Measurements from ENCODE around the gene FTO.

Gene FTO

GRCh38 chr16:53908731-53909130, 204.8 kb downstream of the FTO start:
- DNase-seq = no peak

GRCh38 chr16:53910990-53911389, 207.0 kb downstream of the FTO start:
- no peak for DNase-seq

GRCh38 chr16:53911513-53911912, 207.6 kb downstream of the FTO start:
- DNase-seq = no peak

GRCh38 chr16:53912155-53912554, 208.2 kb downstream of the FTO start:
- DNase-seq = no peak

- DNase-seq = peak; percentile 17 to 47 (median 29)
Measured at GRCh38 chr16:53913099-53913870, 209.3 kb downstream of the FTO start.

- DNase-seq = no peak
Measured at GRCh38 chr16:53913920-53914319, 210.0 kb downstream of the FTO start.

- no peak for DNase-seq
Measured at GRCh38 chr16:53914736-53915135, 210.8 kb downstream of the FTO start.

- DNase-seq = no peak
Measured at GRCh38 chr16:53915452-53916160, 211.7 kb downstream of the FTO start.

GRCh38 chr16:53920988-53921387, 217.0 kb downstream of the FTO start:
- DNase-seq = no peak

GRCh38 chr16:53922067-53922806, 218.3 kb downstream of the FTO start:
- DNase-seq = peak in 1 of 3 donors; percentile 8

GRCh38 chr16:53922807-53923571, 219.0 kb downstream of the FTO start:
- DNase-seq = no peak

GRCh38 chr16:53924331-53925106, 220.6 kb downstream of the FTO start:
- DNase-seq = no peak

- DNase-seq = peak in 1 of 3 donors; percentile 5
Measured at GRCh38 chr16:53925107-53925410, 221.1 kb downstream of the FTO start.

- DNase-seq = peak in 1 of 3 donors; percentile 15
Measured at GRCh38 chr16:53925526-53925925, 221.6 kb downstream of the FTO start.

- DNase-seq = no peak
Measured at GRCh38 chr16:53926209-53926608, 222.3 kb downstream of the FTO start.

GRCh38 chr16:53932975-53933374, 229.0 kb downstream of the FTO start:
- DNase-seq = no peak

- no peak for DNase-seq
Measured at GRCh38 chr16:53933407-53933806, 229.5 kb downstream of the FTO start.

- DNase-seq = no peak
Measured at GRCh38 chr16:53936052-53936451, 232.1 kb downstream of the FTO start.

- DNase-seq = no peak
Measured at GRCh38 chr16:53936529-53936928, 232.6 kb downstream of the FTO start.

- no peak for DNase-seq
Measured at GRCh38 chr16:53937161-53937880, 233.4 kb downstream of the FTO start.

- no peak for DNase-seq
Measured at GRCh38 chr16:53944025-53944424, 240.1 kb downstream of the FTO start.

GRCh38 chr16:53945996-53946395, 242.0 kb downstream of the FTO start:
- DNase-seq = peak; percentile 52 to 61 (median 61)

Measured in suppressor macrophage treated with lipopolysaccharide for 1 hour (primary cell).